ENCODE results near the gene PGPEP1. TPM values are rescaled to one million over a fixed set of nuclear protein-coding genes. Genes with fewer than 3 reads are reported as not detected.
"Not testable (repeated sequence)": the region's sequence is repeated elsewhere in the genome, so short reads cannot be mapped to it uniquely, and the experiment has no call there.

Gene PGPEP1
- total and polyA plus RNA-seq, 2 donors (not counting 3 experiments of a cell fraction or from before 2014, with no cell fraction given): 9.9 to 27.2 TPM

GRCh38 chr19:18353378-18354005 lies 13.1 kb downstream of the PGPEP1 start:
- H3K4me1 ChIP-seq (ENCODE audit: control insufficient read depth, extremely low read depth, insufficient read depth, low read length): no peaks in the 10 kb centered on the region
- H3K27ac ChIP-seq (ENCODE audit: insufficient read depth, low read depth, low read length): no peak overlapping the region
- no peaks in the 10 kb centered on the region for H3K79me2 ChIP-seq (ENCODE audit: control insufficient read depth, insufficient read depth, low read length)
- H3K27me3 ChIP-seq (ENCODE audit: control insufficient read depth in 2 of 2, insufficient read depth in 2 of 2, low read length in 2 of 2): no peaks in the 10 kb centered on the region
- H3K4me3 ChIP-seq (replicated peaks in 1 of 3; ENCODE audit: insufficient read depth in 1 of 3, low read depth in 1 of 3, low read length in 3 of 3): no peak overlapping the region
- no TSS peak for BruUV-seq (replicated peaks)
- intact Hi-C loops (cut with micrococcal nuclease): no loop called here
- H3K9ac ChIP-seq (replicated peaks; ENCODE audit: extremely low read depth, insufficient read depth, low read length): no peak overlapping the region
- peaks cover 0 to 10% of the 10 kb centered on the region in 2 experiments for H3K36me3 ChIP-seq (ENCODE audit: control insufficient read depth in 2 of 2, extremely low read depth in 1 of 2, insufficient read depth in 2 of 2, low read length in 2 of 2)
- H3K9me1 ChIP-seq (replicated peaks; ENCODE audit: control insufficient read depth, extremely low read depth, insufficient read depth, low read length): no peaks in the 10 kb centered on the region
- no peak for TF ChIP-seq JUN (IDR thresholded peaks at IDR 0.05; ENCODE audit: borderline replicate concordance, insufficient read depth, insufficient read length, low read depth)
- no peak for TF ChIP-seq MYC (IDR thresholded peaks at IDR 0.05; ENCODE audit: low read depth, low read length)
- TF ChIP-seq POLR2A (IDR thresholded peaks at IDR 0.05; ENCODE audit: low read depth, low read length): no peak
- no peak for TF ChIP-seq POLR2AphosphoS5 (IDR thresholded peaks at IDR 0.05; ENCODE audit: insufficient read depth, low read depth, low read length)
- TF ChIP-seq FOS (IDR thresholded peaks at IDR 0.05; ENCODE audit: borderline replicate concordance, insufficient read depth, low read length): no peak
- TF ChIP-seq CTCF (IDR thresholded peaks at IDR 0.05; ENCODE audit: extremely low read depth in 1 of 2, insufficient read depth in 1 of 2, low read depth in 1 of 2, low read length in 2 of 2): no peak
- TF ChIP-seq GATA2 (IDR thresholded peaks at IDR 0.05; ENCODE audit: insufficient read depth, insufficient read length, low read depth, low read length): no peak
- no peak for TF ChIP-seq MAX (IDR thresholded peaks at IDR 0.05; ENCODE audit: insufficient read depth, insufficient read length)
- TF ChIP-seq EZH2 (IDR thresholded peaks at IDR 0.05; ENCODE audit: borderline replicate concordance, low read depth, low read length, severe bottlenecking): no peak
- FAIRE-seq (no peak), DNase-seq (ENCODE audit: low read depth, low spot score) (no peak)
- no peak overlapping the region for H3K4me2 ChIP-seq (ENCODE audit: insufficient read depth, low read length)
- CTCF ChIA-PET: interaction anchor here (0.7 to 2.5 kb wide), 3 partner anchors 33 to 58 kb away, joined by 3 to 11 read pairs (median 4); partner anchors contain the start of gene GDF15
- H4K20me1 ChIP-seq (replicated peaks; ENCODE audit: control insufficient read depth, extremely low read depth, insufficient read depth, low read length): no peaks in the 10 kb centered on the region
- dilution Hi-C loops (cut with MboI; ENCODE audit: extremely low pct_ligation_motif_present, low sequenced_read_pairs): no loop called here
- no peaks in the 10 kb centered on the region for H3K9me3 ChIP-seq (replicated peaks; ENCODE audit: control insufficient read depth, insufficient read depth, low read length)
- POLR2A ChIA-PET: no interaction called here
- no peak overlapping the region for H2AFZ ChIP-seq (ENCODE audit: low read depth, low read length)

DNA sequence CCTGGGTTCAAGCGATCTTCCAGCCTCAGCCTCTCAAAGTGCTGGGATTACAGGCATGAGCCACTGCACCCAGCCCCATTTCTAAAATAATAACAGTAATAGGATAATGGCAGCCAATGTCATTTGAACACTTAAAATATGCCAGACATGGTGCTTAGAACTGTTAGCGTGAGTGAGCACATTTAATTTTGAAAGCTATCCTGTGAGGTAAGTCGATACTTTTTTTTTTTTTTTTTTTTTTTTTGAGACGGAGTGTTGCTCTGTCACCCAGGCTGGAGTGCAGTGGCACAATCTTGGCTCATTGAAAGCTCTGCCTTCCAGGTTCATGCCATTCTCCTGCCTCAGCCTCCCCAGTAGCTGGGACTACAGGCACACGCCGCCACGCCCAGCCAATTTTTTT lies 14.3 kb downstream of the PGPEP1 start:
- DNase-seq (ENCODE audit: low read depth, low spot score); H3K9me1 ChIP-seq (replicated peaks; ENCODE audit: control insufficient read depth, extremely low read depth, insufficient read depth, low read length); FAIRE-seq; H4K20me1 ChIP-seq (replicated peaks; ENCODE audit: control insufficient read depth, extremely low read depth, insufficient read depth, low read length); H3K27me3 ChIP-seq (ENCODE audit: control insufficient read depth in 2 of 2, insufficient read depth in 2 of 2, low read length in 2 of 2); H3K36me3 ChIP-seq (ENCODE audit: control insufficient read depth in 2 of 2, extremely low read depth in 1 of 2, insufficient read depth in 2 of 2, low read length in 2 of 2); H3K9ac ChIP-seq (replicated peaks; ENCODE audit: extremely low read depth, insufficient read depth, low read length); H3K4me1 ChIP-seq (ENCODE audit: control insufficient read depth, extremely low read depth, insufficient read depth, low read length); H3K79me2 ChIP-seq (ENCODE audit: control insufficient read depth, insufficient read depth, low read length); BruUV-seq (replicated peaks); dilution Hi-C loops (cut with MboI; ENCODE audit: extremely low pct_ligation_motif_present, low sequenced_read_pairs); H3K27ac ChIP-seq (ENCODE audit: insufficient read depth, low read depth, low read length); intact Hi-C loops (cut with micrococcal nuclease); H3K4me2 ChIP-seq (ENCODE audit: insufficient read depth, low read length); H3K9me3 ChIP-seq (replicated peaks; ENCODE audit: control insufficient read depth, insufficient read depth, low read length); H2AFZ ChIP-seq (ENCODE audit: low read depth, low read length); H3K4me3 ChIP-seq (replicated peaks in 1 of 3; ENCODE audit: insufficient read depth in 1 of 3, low read depth in 1 of 3, low read length in 3 of 3): not testable (repeated sequence)
- CTCF ChIA-PET: interaction anchor here (1.0 to 2.5 kb wide), 3 partner anchors 31 to 56 kb away, joined by 3 to 11 read pairs (median 4); partner anchors contain the start of gene GDF15
- POLR2A ChIA-PET: interaction anchor here (0.6 kb wide), 1 partner anchor 73 kb away, joined by 3 read pairs; no protein-coding TSS in a partner anchor
